PC-9 (cell line): Measurements from ENCODE around the gene RAPSN. TPM values are rescaled to one million over a fixed set of nuclear protein-coding genes. Genes with fewer than 3 reads are reported as not detected.

Experiments
- BruUV-seq: library from RNA; stranded (reverse); fragments of 400-500 nt; replicated peaks from 2 replicates; lab custom pipeline; 2021; lab: Mats Ljungman, UMichigan
- CTCF ChIA-PET: fragments of 300-600 bp; sonication (Branson Sonifier 250); formaldehyde crosslinking; loops from one replicate; lab custom pipeline; 2022; ENCODE audit warnings: antibody characterized with exemption; lab: Charles Lee
- POLR2A ChIA-PET: fragments of 300-600 bp; sonication (Branson Sonifier 250); formaldehyde crosslinking; loops from one replicate; lab custom pipeline; 2022; ENCODE audit warnings: antibody characterized with exemption; ENCODE audit not compliant: unreplicated experiment; lab: Charles Lee
- DNase-seq, 2 experiments: peaks; one replicate each; pipeline versions ENCODE4 v3.0.0 to v3.0.0-alpha.2; 2015 to 2022; ENCODE audit warnings: mixed read lengths in 1 of 2
- H2AFZ ChIP-seq: fragments of 200-600 bp; sonication (generic); 2 replicates; pipeline ENCODE4 v1.8.1; 2017; ENCODE audit warnings: antibody characterized with exemption
- H3F3A ChIP-seq: fragments of 200-600 bp; sonication (generic); 2 replicates; pipeline ENCODE4 v1.8.1; 2017; ENCODE audit warnings: antibody characterized with exemption, mild to moderate bottlenecking, low read depth; ENCODE audit not compliant: insufficient read depth
- H3K27ac ChIP-seq: fragments of 200-600 bp; sonication (generic); 2 replicates; pipeline ENCODE4 v1.6.1; 2016; ENCODE audit warnings: mixed run types
- H3K27me3 ChIP-seq: fragments of 200-600 bp; sonication (generic); 2 replicates; pipeline ENCODE4 v1.6.1; 2016; ENCODE audit warnings: low read depth, mixed run types; ENCODE audit not compliant: insufficient read depth
- H3K36me3 ChIP-seq: fragments of 200-600 bp; sonication (generic); 2 replicates; pipeline ENCODE4 v1.6.1; 2016; ENCODE audit warnings: low read depth, mixed run types
- H3K4me1 ChIP-seq: fragments of 200-600 bp; sonication (generic); replicated peaks from 2 replicates; pipeline ENCODE4 v1.6.1; 2016; ENCODE audit warnings: mixed run types; ENCODE audit not compliant: insufficient read depth
- H3K4me2 ChIP-seq: fragments of 200-600 bp; sonication (generic); 2 replicates; pipeline ENCODE4 v1.6.1; 2017; ENCODE audit warnings: mixed run types
- H3K4me3 ChIP-seq: fragments of 200-600 bp; sonication (generic); 2 replicates; pipeline ENCODE4 v1.6.1; 2016; ENCODE audit warnings: mixed run types
- H3K79me2 ChIP-seq: fragments of 200-600 bp; sonication (generic); 2 replicates; pipeline ENCODE4 v1.6.1; 2017; ENCODE audit warnings: low read depth, mixed run types
- H3K9me2 ChIP-seq: fragments of 200-600 bp; sonication (generic); 2 replicates; pipeline ENCODE4 v1.8.1; 2017; ENCODE audit warnings: mild to moderate bottlenecking; ENCODE audit not compliant: insufficient read depth
- H3K9me3 ChIP-seq: fragments of 200-600 bp; sonication (generic); 2 replicates; pipeline ENCODE4 v1.8.1; 2016; ENCODE audit warnings: low read depth; ENCODE audit not compliant: insufficient read depth
- H4K20me1 ChIP-seq: fragments of 200-600 bp; sonication (generic); 2 replicates; pipeline ENCODE4 v1.8.1; 2017; ENCODE audit not compliant: insufficient read depth
- CTCF ChIP-seq: fragments of 200-600 bp; sonication (generic); conservative IDR thresholded peaks from 2 replicates; pipeline ENCODE4 v1.6.1; 2017; ENCODE audit warnings: mixed run types, antibody characterized with exemption, mild to moderate bottlenecking, moderate library complexity
- EZH2 ChIP-seq: fragments of 200-600 bp; sonication (generic); IDR thresholded peaks from 2 replicates; pipeline ENCODE4 v1.8.0; 2017; ENCODE audit warnings: antibody characterized with exemption, low read depth
- intact Hi-C: fragments of 100-400 bp; cut with micrococcal nuclease; formaldehyde crosslinking; loops from one replicate; pipeline ENCODE4 v1.10.0; 2022; ENCODE audit not compliant: unreplicated experiment
- total RNA-seq: library from RNA; stranded (reverse); gene quantifications from 2 replicates; pipeline ENCODE4 v1.2.3, GENCODE V29; 2021

The RAPSN gene
- total RNA-seq, 1 experiment from 2014 or later, result 7.3 TPM

DNA sequence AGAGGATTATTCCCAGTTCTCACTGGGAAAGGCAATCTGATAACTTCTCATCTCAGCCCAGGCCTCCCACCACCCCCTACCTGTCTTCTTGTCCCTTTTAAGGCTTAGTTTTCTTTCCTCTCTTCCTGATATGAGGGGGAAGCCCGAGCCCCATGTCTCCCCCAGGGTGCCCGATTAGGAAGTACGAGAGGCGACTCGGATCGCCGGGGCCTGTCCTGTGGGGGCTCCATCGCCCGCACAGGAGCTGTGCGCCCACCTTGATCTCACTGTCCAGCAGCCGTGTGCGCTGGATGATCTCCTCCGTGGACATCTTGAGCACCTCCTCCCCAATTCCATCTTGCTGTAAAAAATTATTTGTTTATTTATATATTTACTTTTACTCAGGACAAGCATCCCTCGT lies 23.3 kb downstream of the RAPSN start:
- no peaks in the 10 kb centered on the region for H3K9me3 ChIP-seq
- H3K27ac ChIP-seq, result peak overlapping the region; percentile 73
- no peaks in the 10 kb centered on the region for H3K9me2 ChIP-seq
- H3K4me2 ChIP-seq, result peak overlapping the region; percentile 93
- POLR2A ChIA-PET, result interaction anchor here (0.5 kb wide), 1 partner anchor 18 kb away, joined by 3 read pairs; no protein-coding TSS in a partner anchor
- H3K4me3 ChIP-seq, result peak overlapping the region; percentile 86
- CTCF ChIA-PET, result no interaction called here
- H3K27me3 ChIP-seq, result no peaks in the 10 kb centered on the region
- intact Hi-C loops, result loop anchor here (1.0 to 5.0 kb wide), 3 partner anchors 17 to 342 kb away; partner anchors contain the start of genes CELF1, FNBP4 and SLC39A13
- peaks cover 22% of the 10 kb centered on the region for H3K36me3 ChIP-seq
- peaks cover 19% of the 10 kb centered on the region for H3F3A ChIP-seq
- no peak for DNase-seq
- TF ChIP-seq EZH2 (no peak), CTCF (no peak)
- BruUV-seq, result no TSS peak
- H4K20me1 ChIP-seq, result no peaks in the 10 kb centered on the region
- H3K4me1 ChIP-seq, result peaks cover 18% of the 10 kb centered on the region
- H3K79me2 ChIP-seq, result peaks cover 28% of the 10 kb centered on the region
- H2AFZ ChIP-seq, result peak overlapping the region; percentile 83

DNA sequence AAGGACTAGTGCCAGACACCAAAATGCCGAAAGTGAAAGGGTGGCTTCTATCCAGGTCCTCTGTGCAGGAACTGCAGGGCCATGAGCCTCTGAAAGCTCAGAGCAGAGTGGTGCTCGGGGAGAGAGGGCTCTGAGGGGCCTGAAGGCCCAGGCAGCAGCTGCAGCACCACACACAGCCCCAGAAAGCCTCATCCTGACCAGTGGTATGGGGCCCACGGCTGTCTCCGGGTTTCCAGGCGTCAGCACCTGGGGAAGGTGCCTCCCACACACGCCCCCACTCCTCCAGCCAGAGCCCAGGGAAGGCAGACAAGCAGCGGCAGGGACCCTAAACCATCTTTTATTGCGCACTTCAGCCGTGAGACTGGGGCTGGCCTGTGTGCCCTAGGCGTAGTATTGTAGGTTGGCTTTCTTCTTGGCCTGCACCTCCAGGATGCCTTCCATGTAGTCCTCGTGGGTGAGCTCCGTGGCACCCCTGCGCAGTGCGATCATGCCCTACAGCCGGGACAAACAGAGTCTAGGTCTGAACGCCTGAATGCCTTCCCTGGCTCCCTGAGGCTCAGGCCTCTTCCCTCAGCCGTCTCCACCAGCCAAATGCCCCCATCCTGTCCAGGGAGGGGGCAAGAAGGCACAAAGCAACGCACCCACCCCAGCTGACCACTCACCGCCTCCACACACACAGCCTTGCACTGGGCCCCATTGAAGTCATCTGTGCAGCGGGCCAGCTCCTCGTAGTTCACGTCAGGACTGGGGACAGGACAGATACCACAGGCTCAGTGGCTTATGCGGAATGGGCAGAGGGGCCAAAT lies 30.3 kb downstream of the RAPSN start:
- H3K9me2 ChIP-seq, result no peaks in the 10 kb centered on the region
- DNase-seq, result no peak
- peaks cover 16% of the 10 kb centered on the region; the same call in 1 of the 2 replicates for H3K36me3 ChIP-seq
- intact Hi-C loops, result no loop called here
- POLR2A ChIA-PET, result interaction anchor here (0.5 kb wide), 1 partner anchor 116 kb away, joined by 6 read pairs; no protein-coding TSS in a partner anchor
- no peak overlapping the region for H2AFZ ChIP-seq
- CTCF ChIA-PET, result interaction anchor here (0.6 kb wide), 1 partner anchor 36 kb away, joined by 12 read pairs; no protein-coding TSS in a partner anchor
- peaks cover 17% of the 10 kb centered on the region for H3K4me1 ChIP-seq
- H3K9me3 ChIP-seq, result no peaks in the 10 kb centered on the region
- no peak overlapping the region for H3K4me2 ChIP-seq
- H4K20me1 ChIP-seq, result no peaks in the 10 kb centered on the region; the same call in 1 of the 2 replicates
- no peak overlapping the region for H3K4me3 ChIP-seq
- no peak overlapping the region for H3K27ac ChIP-seq
- no peaks in the 10 kb centered on the region for H3K27me3 ChIP-seq
- H3F3A ChIP-seq, result peaks cover 46% of the 10 kb centered on the region; the same call in 1 of the 2 replicates
- H3K79me2 ChIP-seq, result peaks cover 3% of the 10 kb centered on the region; the same call in 1 of the 2 replicates
- no peak for TF ChIP-seq EZH2
- BruUV-seq, result no TSS peak

GRCh38 chr11:47417712-47418111 lies 31.2 kb downstream of the RAPSN start:
- Histone ChIP-seq H3F3A (peaks cover 49% of the 10 kb centered on the region; the same call in 1 of the 2 replicates), H3K27ac (no peak overlapping the region), H3K9me2 (no peaks in the 10 kb centered on the region), H3K9me3 (no peaks in the 10 kb centered on the region), H3K4me1 (peaks cover 17% of the 10 kb centered on the region), H3K27me3 (no peaks in the 10 kb centered on the region), H4K20me1 (no peaks in the 10 kb centered on the region; the same call in 1 of the 2 replicates), H2AFZ (no peak overlapping the region), H3K4me3 (no peak overlapping the region), H3K79me2 (no peaks in the 10 kb centered on the region), H3K36me3 (peaks cover 11% of the 10 kb centered on the region; the same call in 1 of the 2 replicates), H3K4me2 (no peak overlapping the region)
- ChIA-PET POLR2A (no interaction called here), CTCF (no interaction called here)
- TF ChIP-seq EZH2 (no peak), CTCF (no peak)
- BruUV-seq, result no TSS peak
- intact Hi-C loops, result no loop called here
- DNase-seq, result no peak
